SKM-1 treated with dmso at 0.1 percent for 144 hours (cell line): ENCODE data around the gene WFDC1.

Experiments
- DNase-seq: peaks from one replicate; lab custom pipeline; 2025; ENCODE audit not compliant: unreplicated experiment; lab: John Stamatoyannopoulos, UW

The WFDC1 gene

GRCh38 chr16:84271866-84272265, 22.8 kb upstream of the WFDC1 start:
- DNase-seq, result no peak

- no peak for DNase-seq
Observed at GRCh38 chr16:84272740-84273320, 21.8 kb upstream of the WFDC1 start.

- DNase-seq, result no peak
Observed at GRCh38 chr16:84274515-84274914, 20.2 kb upstream of the WFDC1 start.

GRCh38 chr16:84275585-84276151, 19.0 kb upstream of the WFDC1 start:
- DNase-seq, result no peak

- DNase-seq, result peak; percentile 22
Observed at GRCh38 chr16:84277244-84277823, 17.3 kb upstream of the WFDC1 start.

GRCh38 chr16:84278333-84278732, 16.3 kb upstream of the WFDC1 start:
- no peak for DNase-seq

DNA sequence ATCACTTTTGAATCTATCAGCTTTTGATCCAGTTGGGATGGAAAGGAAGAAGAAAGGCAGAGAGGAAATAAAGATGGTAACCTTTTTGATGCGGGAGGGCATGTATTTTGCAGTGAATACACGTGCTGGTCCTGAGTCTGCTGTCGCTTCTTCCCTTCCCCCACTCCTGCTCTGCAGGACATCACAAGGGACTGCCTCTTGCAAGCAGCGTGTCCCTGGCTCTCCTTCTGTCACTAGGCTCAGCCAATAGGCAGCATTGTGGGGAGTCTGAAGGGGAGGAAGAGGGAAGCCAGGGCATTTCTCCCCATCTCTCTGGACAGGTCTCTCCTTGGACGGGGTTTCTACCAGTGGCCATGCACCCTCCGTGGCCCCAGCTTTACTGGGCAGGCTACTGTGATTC, 15.7 kb upstream of the WFDC1 start:
- no peak for DNase-seq

- no peak for DNase-seq
Observed at GRCh38 chr16:84279881-84280280, 14.8 kb upstream of the WFDC1 start.

GRCh38 chr16:84281074-84281473, 13.6 kb upstream of the WFDC1 start:
- DNase-seq, result no peak

GRCh38 chr16:84282533-84282932, 12.1 kb upstream of the WFDC1 start:
- no peak for DNase-seq

DNA sequence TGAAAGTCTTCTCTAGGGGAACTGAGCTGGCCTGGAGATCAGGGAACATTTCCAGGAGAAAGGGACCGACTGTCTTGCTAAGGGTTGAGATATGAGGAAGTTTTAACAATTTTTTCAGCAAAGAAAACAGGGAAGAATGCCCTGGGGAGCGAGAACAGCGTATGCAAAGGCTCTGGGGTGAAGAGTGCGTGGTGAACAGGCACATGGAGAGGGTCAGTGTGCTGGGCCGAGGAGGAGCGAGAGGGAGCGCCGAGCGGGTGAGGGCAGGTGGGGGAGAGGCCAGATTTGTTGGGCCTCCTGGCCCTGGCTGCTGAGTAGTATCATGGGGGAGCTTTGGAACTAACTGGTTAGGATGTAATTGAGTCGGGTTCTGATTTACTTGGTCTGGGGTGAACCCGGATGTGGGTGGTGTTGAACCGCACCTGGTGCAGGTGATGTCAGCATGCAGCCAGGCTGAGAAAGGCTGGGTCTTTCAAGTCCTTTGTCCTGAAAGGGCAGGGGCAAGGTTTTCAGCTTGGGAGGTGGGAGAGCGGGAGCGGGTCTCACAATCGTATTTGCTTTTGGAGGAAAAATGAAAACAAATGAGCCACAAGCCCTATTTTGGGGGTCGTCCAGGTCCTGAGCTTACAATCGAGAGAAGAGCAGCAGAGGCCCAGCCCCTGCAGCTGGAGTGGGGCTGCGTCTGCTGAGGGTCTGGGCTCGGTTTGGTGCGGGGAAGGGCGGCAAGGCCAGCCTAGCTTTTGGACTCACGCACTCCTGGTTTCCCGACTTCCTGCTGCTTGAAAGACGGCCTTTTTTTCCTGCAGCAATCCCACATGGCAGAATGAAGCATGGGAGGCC, 11.1 kb upstream of the WFDC1 start:
- no peak for DNase-seq

DNA sequence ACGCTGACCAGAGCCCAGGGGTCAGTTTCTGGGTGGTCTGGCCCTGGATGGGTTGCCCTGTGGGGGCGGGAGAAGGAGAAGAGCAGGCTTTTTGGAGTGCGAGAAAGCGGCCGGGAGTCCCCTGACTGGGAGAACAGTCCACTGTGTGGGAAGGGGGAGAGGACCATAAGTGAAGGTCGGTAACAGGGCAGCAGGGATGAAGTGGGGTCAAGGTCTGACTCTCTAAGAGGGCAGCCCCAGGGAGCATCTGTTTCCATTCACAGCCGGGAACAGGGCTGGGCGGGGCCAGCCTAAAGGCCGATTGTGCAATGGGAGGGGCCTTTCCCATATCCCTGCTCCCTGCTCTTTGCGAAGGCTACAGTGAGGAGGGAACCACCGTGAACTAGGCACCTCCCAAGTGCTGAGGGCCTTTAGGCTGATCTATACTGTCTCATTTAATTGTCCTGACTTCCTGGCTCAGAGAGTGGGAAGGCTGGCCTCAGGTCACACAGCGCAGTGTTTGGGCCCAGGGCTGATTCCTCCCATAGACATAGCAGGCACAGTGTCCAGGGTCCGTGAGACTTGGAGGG, 10.4 kb upstream of the WFDC1 start:
- DNase-seq, result no peak

DNA sequence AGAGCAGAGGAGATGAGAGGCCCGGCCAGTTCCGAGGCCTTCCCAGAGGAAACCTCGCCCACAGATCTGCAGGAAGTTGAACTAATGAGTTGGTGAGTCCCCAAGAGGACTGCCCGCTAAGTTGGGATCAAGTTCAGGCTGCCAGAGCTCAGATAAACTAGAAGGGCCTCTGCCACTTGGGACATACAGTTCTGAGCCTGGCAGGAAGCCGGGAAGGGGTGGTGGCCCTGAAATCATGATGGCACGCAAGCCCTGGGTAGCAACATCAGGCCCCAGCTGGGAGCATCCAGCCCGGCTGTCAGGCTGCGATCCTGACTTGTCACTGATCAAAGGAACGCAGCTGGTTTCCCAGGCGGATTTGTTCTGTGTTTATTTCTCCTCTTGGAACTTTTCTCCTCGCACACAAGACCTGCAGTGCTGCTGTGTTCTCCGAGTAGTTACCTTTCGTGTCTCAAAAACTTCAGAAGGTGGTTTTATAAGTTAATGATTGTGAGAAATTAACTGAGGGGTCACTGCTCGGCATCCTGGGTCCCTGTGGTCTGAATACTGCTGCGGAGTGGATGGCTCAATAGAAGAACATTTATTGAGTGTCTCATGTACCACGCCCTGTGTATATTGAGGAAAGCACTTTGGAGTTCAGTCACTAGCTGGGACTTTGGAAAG, 8.0 kb upstream of the WFDC1 start:
- no peak for DNase-seq

DNA sequence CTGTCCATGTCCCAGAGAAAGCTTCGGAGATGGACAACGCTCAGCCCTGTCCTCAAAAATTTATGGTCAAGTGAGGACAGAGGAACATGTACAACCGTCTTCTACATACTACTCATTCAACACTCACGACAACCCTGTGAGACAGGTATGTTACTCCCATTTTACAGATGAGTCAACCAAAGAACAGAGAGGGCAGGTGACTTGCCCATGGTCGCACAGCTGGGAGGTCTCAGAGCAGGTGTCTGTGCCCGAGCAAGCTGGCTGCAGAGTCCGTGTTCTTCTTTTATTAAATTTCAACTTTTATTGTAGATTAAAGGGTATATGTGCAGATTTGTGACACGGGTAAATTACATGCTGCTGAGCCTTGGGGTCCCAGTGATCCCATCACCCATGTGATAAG, 5.8 kb upstream of the WFDC1 start:
- no peak for DNase-seq

- no peak for DNase-seq
Observed at GRCh38 chr16:84291226-84291625, 3.5 kb upstream of the WFDC1 start.

DNA sequence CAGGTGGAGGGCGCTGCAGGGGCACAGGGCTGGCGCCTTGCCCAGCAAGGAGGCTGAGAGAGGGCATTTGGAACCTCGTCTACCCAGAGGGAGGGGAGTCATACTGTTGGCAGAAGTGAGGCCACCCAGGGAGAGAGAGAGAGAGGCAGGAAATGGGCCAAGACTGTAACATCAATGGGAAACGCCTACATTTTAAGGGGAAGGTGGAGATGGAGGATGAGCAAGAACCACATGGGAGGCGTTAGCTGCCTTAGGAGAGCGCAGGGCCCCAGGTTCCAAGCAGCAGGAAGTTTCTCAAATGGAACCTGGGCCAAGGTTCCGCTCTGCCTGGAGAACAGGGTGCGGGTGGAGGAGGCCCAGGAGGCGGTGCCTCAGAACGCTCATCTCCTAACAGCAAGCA, 2.7 kb upstream of the WFDC1 start:
- no peak for DNase-seq

- DNase-seq, result no peak
Observed at GRCh38 chr16:84293406-84293805, 1.3 kb upstream of the WFDC1 start.

GRCh38 chr16:84294117-84294516, 561 bp upstream of the WFDC1 start:
- no peak for DNase-seq

DNA sequence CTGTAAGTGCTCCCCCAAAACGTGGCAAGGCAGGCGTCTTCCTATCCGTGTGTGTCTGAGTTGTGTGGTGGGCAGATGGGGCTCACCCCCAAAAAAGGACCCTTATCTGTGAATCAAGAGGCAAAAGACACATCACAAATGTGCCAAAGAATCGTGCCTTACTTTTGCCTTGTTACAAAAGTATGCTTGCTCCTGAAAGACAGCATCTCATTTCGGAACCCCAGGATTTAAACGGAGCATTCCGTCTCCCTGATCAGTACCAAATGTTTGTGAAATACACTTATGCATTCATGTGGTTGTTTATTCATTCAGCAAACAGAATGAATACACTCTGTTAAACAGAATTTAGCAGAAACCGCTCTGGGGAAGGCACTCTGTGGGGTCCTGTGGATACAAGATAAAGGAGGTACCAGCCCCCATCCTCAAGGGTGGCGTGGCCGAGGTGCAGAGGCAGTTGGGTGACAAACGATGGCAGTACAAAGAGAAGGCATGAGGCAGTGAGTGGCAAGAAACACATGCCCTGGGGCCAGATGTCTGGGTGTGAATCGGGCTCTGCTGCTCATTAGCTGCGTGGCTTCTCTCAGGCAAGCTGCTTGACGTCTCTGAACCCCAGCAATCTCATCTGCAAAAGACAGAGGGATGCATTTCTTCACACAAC, 654 bp downstream of the WFDC1 start:
- DNase-seq, result no peak

DNA sequence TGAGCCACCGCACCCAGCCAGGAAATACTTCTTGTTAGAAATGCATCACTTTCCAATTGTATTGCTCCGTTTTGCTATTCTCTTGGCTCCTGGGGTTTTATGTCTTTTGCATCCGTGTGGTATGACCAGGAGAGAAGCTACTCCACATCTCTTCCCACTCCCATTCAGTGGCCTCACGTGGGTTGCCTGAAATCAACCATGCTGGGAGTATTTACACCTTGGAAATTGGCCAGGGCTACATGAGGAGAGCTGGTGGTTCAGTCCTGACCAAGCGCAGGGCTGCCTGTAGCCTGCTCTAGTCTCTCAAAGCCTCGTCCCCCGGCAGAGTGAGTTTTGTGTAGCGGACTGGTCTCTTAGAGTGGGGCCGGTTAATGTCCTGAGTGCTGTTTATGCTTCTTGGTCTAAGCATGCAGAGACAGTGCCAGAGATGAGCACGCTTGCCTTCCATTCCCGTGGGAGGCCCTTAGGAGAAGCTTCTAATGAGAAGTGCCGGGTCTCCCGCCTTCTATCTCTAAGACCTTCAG, 3.8 kb downstream of the WFDC1 start:
- no peak for DNase-seq
